Superior temporal gyrus (tissue), 1 donor: ENCODE data around the gene CACNA2D4.

Experiments
- DNase-seq: peaks from one replicate; pipeline ENCODE4 v3.0.0-alpha.2; 2016; ENCODE audit errors: extremely low spot score

The CACNA2D4 gene

DNA sequence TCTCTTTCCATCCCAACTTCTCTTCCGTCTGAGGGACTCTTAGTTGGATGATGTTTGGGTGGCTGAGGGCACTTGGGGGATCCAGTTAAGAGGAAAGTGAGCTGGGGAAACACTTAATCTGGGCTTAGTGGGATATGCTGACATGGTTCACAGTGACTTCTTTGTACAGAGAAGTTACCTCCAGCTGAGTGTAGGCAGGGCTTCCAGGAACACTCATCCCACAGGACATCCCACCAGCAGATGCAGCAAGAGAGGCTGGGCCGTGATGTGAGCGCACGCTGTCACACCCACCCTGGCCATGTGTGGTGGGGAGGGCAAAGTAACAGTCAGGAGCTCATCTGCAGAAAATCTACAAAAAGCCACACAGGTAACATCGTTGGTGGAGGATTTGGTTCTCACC is 832 bp upstream of the CACNA2D4 start:
- DNase-seq: no peak

DNA sequence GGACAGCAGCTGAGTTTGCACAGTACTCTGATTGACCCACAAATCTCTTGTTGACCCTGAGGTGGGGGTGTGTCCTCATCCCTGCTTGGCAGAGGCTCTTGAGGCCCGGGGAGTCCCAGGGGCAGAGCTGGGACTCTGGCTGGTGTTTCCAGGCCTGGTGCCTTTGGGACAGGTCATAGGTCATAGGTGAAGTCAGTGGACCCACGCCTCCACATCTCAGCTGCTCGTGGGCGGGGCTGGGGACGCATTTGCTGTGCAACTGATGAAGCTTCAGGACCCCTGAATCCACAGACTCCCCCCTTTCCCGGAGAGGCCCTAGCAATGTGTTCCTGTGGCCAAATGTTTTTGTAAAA is 408 bp upstream of the CACNA2D4 start:
- DNase-seq: no peak

DNA sequence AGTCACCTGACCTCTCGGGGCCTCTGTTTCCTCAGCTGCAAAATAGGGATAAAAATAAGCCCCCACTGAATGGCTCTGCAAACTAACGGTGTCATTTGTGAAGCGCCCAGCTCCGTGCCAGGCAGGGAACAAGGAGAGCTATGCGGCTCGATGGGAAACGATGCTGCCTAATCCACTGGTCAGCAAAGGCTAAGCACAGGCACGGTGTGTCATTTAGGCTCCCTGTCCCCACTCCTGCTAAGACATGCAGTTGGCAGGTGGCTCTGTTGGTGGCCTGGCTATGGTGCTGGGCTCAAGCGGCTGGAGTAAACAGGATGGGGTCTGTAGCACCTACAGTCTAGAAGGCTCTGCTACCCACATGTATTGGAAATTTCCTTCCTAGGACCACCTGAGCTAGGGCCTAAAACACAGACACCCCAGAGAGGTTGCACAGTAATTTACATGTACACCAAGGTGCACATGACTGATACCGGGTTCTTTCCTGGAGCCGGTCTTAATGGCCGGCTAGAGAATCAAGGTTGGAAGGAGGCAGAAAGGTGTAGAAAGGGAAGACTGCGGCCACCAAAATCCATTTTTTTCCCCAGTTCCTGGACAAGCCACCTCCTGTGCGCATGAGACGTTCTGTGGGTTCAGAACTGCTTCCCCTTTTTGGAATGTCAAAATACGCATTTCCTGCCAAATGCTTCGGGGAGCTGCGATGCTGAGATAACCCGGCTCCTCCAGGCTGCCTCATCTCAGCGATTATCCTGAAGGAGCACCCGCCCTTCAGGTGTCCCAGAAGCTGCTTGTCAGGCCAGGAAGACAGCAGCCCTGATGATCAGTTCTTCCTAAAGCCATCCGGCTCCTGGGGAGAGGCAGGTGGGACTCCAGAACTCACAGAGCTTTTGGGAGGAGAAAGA is 1.0 kb downstream of the CACNA2D4 start:
- peak; percentile 27 for DNase-seq

DNA sequence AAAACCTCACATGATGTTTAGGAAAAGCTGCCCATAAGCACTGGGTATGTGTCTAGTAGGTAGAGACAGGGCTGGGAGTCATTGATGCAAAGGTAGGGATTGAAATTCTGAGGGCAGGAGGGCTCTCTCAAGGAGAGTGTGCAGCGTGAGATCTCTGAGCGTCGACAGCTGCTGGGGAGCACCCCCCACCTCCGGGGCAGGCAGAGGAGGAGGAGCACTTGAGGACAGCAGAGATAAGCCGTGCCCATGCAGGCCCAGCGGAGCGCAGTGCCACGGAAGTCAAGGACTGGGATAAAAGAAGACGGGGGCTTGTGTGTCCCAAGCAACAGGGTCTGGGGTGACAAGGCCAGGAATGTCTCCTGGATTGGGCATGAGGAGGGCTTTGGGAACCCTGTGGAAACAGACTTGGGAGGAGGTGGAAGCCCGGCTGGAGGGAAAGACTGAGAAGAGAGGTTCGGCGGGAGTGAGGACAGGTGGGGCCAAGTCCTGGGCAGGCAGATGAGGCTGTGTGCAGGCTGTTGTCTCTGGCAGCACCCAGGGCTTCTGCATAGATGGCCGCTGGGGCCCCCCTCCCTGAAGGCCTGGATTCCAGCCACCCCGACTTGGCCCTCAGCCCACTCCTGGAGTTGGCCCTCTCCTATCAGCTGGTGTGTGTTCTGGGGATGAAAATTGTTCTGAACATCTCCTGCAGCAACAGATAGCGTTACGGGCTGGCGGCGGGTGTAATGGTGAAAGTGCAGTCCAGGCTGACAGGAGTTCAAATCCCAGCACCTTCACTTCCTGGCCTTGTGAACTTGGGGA is 1.9 kb downstream of the CACNA2D4 start:
- DNase-seq: peak; percentile 21

DNA sequence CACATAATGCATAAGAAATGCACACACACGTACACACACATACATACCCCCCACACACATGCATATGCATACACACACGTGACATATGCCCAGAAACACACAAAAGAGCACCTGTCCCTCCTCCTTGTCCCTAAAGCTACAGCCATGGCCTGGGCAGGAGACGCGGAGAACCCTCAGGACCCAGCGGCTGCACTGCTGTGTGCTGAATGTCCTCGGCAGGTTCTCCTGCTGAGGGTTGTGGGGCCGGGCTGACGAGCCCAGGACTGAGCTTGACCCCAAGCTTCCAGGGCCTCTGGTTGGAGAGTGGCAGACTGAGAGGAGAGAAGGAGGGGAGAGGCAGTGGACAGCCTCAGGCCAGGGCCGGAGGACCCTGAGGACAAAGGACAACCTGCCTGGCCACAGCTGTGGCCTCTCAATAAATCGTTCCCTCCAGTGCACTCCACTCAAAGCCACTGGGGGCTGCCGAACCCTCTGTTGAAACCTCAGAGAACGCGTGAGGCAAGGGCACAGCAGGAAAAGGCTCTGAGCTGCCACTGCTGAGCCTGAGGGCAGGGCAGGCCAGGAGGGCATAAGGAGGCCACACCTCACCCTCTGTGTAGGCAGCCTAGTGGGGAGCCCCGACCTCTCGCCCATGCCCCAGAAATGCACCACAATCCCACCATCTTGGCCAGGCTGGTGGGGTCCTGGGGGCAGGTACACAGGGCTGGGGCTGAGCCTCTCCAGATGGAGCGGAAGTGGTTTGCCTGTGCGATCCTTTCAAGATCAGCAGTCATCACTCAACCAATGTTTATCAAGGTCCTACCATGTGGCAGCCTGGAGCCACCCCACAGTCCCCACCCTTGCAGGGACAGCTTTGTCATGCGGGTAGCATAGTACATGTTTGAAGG is 3.1 kb downstream of the CACNA2D4 start:
- no peak for DNase-seq

DNA sequence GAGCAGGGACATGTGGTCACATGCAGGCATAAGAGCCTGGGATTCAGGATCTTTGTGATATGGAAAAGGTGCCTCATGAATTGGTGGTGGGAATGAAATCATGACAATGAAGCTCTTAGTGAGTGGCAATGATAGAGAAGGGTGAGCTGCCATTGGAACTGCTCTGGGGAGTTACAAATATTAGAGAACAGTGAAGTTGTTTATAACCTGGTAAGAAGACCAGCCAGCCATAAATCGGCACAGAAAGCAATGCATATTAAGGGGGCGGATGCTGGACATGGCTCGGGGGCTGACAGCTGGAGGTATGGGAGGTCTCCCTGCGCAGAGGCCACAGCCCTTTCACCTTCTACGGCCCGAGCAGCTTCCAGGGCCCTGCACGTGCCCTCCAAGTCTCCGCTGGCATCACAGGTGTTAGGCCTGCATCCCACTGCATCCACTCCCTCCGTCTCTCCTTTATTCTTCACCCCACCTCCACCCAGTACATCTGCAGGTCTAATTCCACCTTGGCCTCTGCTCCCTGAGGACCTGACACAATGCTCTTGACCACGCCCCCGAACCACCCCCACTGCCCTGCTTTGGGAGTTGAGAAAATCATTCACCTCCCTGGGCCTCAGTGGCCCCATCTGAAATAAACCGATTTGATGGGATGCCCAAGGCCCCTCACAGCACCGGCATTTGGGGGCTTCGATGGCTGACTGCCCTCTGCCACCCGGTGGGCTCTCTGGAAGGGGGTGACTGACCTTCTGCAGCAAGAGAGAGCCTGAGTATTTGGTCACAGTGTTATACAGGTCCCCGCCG is 4.1 kb downstream of the CACNA2D4 start:
- no peak for DNase-seq

DNA sequence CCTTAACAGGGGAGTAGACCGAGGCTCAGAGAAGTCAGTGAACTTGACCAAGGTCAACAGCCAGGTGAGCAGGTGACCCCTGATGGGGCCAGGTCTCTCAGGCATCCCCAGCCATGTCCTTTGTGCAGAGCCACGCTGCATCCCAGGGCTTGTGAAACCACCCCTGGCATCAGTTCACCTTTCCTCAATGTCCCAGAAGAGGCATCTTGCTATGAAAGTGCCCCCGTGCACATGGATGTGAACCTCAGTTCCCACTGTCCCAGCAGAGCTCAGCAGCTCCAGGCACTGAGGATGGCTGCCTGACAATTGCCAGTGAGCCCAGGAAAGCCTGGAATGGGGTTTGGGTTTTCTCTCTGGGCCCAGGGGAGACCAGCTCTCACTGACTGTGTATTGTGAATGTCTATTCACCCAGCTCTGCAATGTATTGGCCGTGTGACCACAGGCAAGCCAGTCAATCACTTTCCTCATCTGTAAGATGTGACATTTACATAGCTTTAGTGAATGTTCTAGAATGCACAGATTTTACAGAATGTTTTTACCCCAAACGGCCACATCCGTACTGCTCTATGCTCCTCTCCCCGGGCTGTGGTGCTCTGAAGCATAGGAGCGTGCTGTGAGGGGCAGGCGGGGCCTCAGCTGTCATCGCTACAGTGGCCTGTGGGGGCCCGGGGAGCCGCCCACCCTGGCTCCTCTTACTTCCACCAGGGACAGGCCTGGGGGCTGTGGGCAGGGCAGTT is 4.9 kb downstream of the CACNA2D4 start:
- DNase-seq: no peak

DNA sequence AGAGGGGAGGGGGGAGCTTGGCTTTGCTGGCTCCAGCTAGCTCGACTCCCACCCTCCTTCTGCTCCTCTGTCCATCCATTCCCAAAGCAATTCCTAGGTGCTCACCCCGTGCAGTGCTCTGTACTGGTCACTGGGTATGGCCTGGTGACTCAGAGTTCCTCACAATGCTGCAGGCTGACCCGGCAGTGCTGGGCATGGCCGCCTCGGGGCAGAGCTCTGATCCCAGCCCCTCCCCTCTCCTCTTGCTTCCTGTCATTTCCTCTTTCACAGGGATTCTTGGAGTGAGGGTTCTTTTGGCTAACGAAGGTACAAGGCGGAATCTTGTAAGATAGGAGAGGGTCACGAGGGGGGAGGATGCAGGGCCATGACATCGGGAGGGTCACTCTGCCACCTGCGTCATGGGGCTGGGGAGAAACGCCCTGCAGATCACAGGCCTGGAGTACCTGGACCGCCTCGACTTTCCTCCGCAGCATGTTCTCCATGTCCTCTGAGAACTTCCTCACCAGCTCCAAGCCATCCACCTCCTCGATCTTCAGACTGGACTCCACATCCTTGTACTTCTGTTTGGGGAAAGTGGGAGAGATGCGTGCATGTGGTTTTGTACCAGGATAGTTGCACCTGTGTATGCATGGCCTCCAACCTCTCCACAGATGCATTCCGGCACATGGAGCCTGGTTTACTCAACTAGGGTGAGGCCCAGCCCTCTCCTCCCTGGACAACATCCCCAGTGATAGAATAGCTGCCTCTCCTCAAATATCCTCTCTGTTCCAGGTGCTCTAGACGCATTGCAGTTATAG is 5.7 kb downstream of the CACNA2D4 start:
- DNase-seq: no peak

DNA sequence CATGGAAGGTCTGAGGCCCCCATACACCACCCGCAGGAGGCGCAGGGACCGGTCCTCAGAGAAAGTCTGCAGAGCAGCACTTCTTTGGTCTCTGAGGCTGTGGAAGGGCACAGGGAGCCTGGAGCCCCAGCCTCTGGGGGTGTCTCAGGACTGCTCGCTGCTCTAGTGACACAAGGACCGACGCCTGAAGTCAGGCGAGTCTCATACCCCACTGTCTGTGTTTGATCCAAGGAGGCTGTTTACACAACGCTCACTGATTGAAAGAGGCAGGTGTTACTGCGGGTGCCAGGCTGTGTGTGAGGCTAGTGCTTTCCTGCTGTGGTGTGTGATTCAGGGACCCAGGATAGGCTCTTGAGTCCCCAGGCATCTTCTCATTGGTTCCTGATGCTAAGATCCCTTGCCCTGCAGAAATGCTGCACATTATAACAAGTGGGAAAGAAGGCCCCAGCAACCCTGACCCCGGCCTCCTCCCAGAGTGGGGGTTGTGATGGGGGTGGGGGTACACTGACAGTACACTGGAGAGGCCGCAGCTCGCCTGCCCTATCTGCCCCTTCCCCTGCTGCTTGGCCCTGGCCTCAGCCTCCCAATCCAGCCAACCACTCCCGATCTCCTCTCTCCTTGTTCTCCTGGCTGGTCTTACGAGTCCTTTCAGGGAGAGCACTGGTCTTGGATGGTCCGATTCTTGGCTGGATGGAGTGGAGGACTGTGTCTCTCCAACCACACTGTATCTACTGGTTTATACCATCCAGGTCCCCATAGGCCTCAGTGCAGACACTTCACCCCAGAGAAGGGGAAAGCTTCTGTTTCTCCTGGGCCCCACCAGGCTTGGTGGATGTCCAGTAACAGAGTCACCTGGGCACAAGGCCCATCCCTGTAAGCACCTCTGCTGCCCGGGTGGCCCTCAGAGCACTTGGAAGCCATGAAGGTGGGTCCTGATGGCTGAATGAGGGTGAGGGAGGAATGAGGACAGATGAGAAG is 6.6 kb downstream of the CACNA2D4 start:
- DNase-seq: no peak

DNA sequence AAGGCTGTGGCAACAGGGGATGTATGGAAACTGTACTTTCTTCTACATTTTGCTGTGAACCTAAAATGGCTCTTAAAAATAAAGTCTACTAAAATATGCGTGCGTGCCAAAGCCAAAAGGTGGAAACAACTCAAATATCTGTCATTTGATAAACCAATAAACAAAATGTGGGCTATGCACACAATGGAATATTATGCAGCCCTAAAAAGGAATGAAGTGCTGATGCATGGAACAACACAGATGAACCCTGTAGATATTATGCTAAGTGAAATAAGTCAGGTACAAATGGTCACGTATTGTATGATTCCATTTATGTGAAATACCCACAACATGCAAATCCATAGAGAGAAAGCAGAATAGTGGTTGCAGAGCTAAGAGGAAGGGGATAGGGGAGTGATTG is 8.0 kb downstream of the CACNA2D4 start:
- DNase-seq: no peak

DNA sequence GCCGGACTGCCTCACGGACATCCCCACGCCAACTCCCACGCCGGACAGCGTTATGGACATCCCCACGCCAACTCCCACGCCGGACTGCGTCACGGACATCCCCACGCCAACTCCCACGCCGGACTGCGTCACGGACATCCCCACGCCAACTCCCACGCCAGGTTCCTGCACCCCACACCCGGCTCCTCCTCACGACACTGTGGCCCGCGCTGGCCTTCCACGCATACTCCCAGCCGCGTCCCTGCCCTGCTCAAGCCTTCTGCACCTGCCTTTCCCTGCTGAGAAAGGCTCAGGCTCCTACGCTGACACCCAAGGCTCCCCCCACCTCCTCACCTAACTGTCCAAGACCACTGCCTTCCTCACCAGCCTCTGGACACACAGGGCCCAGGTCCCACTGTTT is 9.7 kb downstream of the CACNA2D4 start:
- DNase-seq: no peak

DNA sequence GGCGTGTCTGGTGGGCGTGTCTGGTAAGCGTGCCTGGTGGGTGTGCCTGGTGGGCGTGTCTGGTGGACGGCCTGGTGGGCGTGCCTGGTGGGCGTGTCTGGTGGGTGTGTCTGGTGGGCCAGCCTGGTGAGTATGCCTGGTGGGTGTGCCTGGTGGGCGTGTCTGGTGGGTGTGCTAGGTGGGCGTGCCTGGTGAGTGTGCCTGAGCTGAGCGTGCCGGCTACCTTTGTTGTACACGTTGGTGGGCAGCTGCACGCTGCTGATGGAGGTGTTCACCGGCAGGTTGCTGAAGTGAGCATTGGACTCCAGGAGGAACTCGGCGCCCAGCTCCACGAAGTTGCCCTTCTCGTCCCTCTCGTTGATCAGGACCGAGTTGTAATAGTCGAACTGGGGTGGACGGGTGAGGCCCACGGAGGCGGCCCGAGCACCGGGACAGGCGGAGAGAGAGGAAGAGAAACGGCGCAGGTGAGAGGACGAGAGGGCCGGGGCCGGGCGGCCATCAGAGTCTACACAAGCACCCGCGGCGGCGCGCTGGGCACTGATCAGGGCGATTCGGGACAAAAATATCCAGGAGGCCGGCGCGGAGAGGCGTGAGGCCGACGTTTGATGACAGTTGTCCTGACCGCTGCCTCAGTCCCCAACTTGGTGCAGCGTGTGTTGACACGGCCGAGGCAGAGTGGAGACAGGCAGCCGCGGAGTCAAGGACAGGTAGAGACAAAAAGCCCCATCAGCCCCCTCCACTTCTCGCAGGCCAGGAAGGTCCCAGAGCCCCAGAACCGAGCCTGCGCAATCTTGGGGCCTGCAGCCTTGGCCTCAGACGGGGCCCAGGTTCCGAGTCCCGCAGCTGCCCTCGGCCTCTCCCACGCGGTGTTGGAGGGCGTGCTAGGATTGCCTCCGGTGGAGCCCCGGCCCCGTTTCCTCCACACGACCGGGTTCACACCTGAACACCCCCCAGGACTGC is 10.5 kb downstream of the CACNA2D4 start:
- DNase-seq: no peak

DNA sequence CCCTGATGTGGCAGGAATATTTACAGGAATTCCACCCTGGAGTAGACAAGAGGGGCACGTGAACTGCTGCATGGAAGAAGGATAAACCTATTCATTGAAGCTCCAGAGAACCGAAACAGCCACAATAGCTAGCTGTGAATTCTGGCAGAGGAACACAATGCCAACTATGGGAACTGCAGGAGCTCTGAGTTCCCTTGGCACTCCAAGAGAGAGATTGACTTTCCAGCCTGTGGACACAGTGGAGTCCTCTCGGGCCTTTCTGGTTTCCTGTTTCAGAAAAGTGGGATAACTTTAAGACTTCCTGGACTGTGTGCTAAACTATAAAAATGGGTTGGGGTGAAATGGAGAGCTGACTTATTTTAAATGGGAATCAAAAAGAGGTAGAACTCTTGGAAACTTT is 11.9 kb downstream of the CACNA2D4 start:
- no peak for DNase-seq

DNA sequence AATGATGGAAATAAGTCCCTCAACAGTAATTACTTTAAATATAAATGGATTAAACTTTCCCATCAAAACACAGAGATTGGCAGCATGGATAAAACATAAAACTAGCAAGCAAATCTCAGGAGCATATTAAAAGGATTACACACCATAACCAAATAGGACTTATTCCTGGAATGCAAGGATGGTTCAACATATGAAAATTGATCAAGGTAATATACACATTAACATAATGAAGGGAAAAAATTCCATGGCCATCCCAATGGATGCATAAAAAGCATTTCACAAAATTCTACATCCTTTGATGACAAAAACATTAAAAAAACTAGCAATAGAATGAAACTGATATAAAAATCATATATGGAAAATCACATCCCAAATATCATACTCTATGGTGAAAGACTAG is 13.6 kb downstream of the CACNA2D4 start:
- no peak for DNase-seq

DNA sequence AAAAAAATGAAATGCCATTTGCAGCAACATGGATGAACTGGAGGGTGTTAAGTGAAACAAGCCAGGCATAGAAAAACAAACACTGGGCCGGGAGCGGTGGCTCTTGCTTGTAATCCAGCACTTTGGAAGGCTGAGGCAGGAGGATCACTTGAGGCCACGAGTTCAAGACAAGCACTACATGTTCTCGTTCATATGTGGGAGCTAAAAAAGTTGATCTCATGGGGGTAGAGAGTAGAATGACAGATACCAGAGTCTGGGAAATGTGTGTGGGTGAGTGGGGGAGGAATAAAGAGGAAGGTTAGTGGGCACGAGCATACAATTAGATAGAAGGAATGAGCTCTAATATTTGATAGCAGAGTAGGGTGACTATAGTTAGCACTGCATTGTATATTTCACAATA is 21.5 kb downstream of the CACNA2D4 start:
- no peak for DNase-seq

DNA sequence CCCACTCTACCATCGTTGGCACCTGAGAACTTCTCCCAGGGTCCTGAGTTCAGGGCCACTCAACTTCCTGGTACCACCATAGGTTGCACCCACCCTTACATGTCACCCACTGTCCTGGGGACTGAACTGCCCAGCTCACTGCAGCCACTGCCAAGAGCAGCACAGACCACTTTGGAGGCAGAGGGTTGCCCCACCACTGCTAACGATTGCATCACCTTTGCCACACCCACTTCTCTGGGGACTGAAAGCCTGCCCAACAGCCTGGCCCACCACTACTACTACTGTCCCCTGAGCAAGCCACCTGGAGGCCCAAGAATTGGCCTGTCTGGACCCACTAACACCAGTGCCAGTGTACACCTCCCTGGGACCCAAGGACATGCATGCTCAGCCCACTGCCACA is 27.6 kb downstream of the CACNA2D4 start:
- DNase-seq: no peak

DNA sequence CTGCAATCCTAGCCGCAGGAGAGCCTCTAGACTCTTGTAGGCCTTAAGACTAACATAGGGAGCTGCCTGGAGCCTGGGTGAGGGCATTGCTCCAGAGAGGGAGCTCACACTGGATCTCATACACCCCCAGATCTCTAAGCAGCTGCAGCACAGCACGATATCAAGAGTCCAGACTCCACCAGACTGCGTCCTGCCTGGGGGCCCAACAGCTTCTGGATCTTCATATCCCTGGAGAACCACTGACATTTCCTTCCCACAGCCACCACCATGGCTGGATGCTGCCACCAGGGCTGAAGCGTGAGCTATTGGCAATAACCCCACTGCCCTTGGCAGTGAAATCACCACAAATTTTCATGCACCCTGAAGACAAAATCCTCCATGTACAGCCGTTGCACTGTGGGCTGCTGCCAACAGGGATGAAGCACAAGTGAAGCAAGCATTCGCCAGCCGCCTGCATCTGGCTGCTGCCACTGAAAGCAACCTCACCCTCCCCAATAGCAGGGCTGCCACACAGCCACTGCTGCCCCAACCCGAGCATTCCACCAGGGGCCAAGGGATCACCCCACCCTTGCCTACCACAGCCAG is 28.2 kb downstream of the CACNA2D4 start:
- DNase-seq: no peak
